Naive thymus-derived CD4-positive, alpha-beta T cell (primary cell): ENCODE results near the gene FNDC3B. TPM values are rescaled to one million over a fixed set of nuclear protein-coding genes. Genes with fewer than 3 reads are reported as not detected.

Experiments
- ATAC-seq: fragments of 150-1000 bp; cut with Tn5 transposase; 2 replicates; pipeline ENCODE4 v1.10.0; 2021; ENCODE audit warnings: mild to moderate bottlenecking, moderate library complexity
- CTCF ChIA-PET: fragments of 350-600 bp; sonication (Branson Sonifier 250); formaldehyde crosslinking; loops from one replicate; lab custom pipeline; 2021; ENCODE audit warnings: antibody characterized with exemption; lab: Charles Lee
- POLR2A ChIA-PET: fragments of 350-600 bp; sonication (Branson Sonifier 250); formaldehyde crosslinking; loops from one replicate; lab custom pipeline; 2021; ENCODE audit warnings: antibody characterized with exemption, inconsistent platforms; lab: Charles Lee
- DNase-seq, 9 donors: peaks; one replicate each; pipeline versions ENCODE4 v3.0.0 to v3.0.0-alpha.2; 2020 to 2022; ENCODE audit warnings: mixed read lengths in 1 of 9
- H3K27ac ChIP-seq: one replicate; pipeline ENCODE4 v1.7.0; 2013; ENCODE audit warnings: mild to moderate bottlenecking, low read depth, low read length, moderate library complexity
- H3K27me3 ChIP-seq, 2 donors: one replicate each; pipeline ENCODE4 v1.7.0; 2013; ENCODE audit warnings: low read length in 2 of 2, mild to moderate bottlenecking in 2 of 2, moderate library complexity in 2 of 2; ENCODE audit not compliant: control insufficient read depth in 2 of 2, insufficient read depth in 2 of 2
- H3K36me3 ChIP-seq, 3 experiments: 1 replicate in 2 of 3; 2 replicates in 1 of 3; pipeline ENCODE4 v1.7.0; 2013; ENCODE audit warnings: low read length in 3 of 3, mild to moderate bottlenecking in 3 of 3, moderate library complexity in 1 of 3; ENCODE audit not compliant: insufficient read depth in 3 of 3, control insufficient read depth in 2 of 3
- H3K4me1 ChIP-seq, 2 donors: one replicate each; pipeline ENCODE4 v1.7.0; 2013; ENCODE audit warnings: low read length in 2 of 2, mild to moderate bottlenecking in 2 of 2, moderate library complexity in 1 of 2; ENCODE audit not compliant: control insufficient read depth in 2 of 2, insufficient read depth in 2 of 2
- H3K4me3 ChIP-seq: 2 replicates; pipeline ENCODE4 v1.7.0; 2013; ENCODE audit warnings: mild to moderate bottlenecking, low read length
- H3K9me3 ChIP-seq, 3 experiments: 1 replicate in 2 of 3; 2 replicates in 1 of 3; pipeline ENCODE4 v1.7.0; 2013; ENCODE audit warnings: low read length in 3 of 3; ENCODE audit not compliant: control insufficient read depth in 2 of 3
- H3K27ac Mint-ChIP-seq, 9 donors: one replicate each; pipeline ENCODE4 v1.8.0; 2020 to 2022; ENCODE audit warnings: mixed read lengths in 9 of 9, mild to moderate bottlenecking in 8 of 9, moderate library complexity in 5 of 9, inconsistent platforms in 2 of 9
- H3K27me3 Mint-ChIP-seq, 5 donors: one replicate each; pipeline ENCODE4 v1.8.0; 2021 to 2022; ENCODE audit warnings: mixed read lengths in 5 of 5, mild to moderate bottlenecking in 1 of 5
- H3K36me3 Mint-ChIP-seq, 5 donors: one replicate each; pipeline ENCODE4 v1.8.0; 2020 to 2022; ENCODE audit warnings: mixed read lengths in 5 of 5, mild to moderate bottlenecking in 3 of 5, inconsistent platforms in 1 of 5
- H3K4me1 Mint-ChIP-seq, 7 donors: one replicate each; pipeline ENCODE4 v1.8.0; 2020 to 2022; ENCODE audit warnings: mixed read lengths in 7 of 7, mild to moderate bottlenecking in 3 of 7, inconsistent platforms in 1 of 7
- H3K4me3 Mint-ChIP-seq, 10 donors: one replicate each; pipeline ENCODE4 v1.8.0; 2020 to 2022; ENCODE audit warnings: mild to moderate bottlenecking in 10 of 10, mixed read lengths in 10 of 10, moderate library complexity in 6 of 10, inconsistent platforms in 2 of 10
- H3K9me3 Mint-ChIP-seq, 11 donors: one replicate each; pipeline ENCODE4 v1.8.0; 2020 to 2022; ENCODE audit warnings: mixed read lengths in 11 of 11, mild to moderate bottlenecking in 4 of 11, inconsistent platforms in 1 of 11, moderate library complexity in 1 of 11
- intact Hi-C, 2 donors: fragments of 100-400 bp; cut with micrococcal nuclease; formaldehyde crosslinking; loops; one replicate each; pipeline ENCODE4 v1.15.1; 2023
- polyA plus RNA-seq, 2 donors: library from polyadenylated mRNA; unstranded; fragments of 300-500 nt; fragmentation: Illumina TruSeq; gene quantifications; one replicate each; pipeline ENCODE4 v1.2.3, GENCODE V29; 2021
- total RNA-seq, 6 experiments: library from RNA in 5 of 6; stranded (reverse) in 5 of 6; gene quantifications; 1 replicate in 5 of 6; 2 replicates in 1 of 6; pipeline ENCODE4 v1.2.3 and lab custom pipeline; 2021 to 2026

Gene FNDC3B
- total and polyA plus RNA-seq, 7 experiments from 2014 or later = 8.6 to 78.6 (median 25.6) TPM

GRCh38 chr3:172067837-172068440 lies 28.6 kb downstream of the FNDC3B start:
- H3K4me1 ChIP-seq = peaks cover 0 to 17% of the 10 kb centered on the region in 2 donors
- POLR2A ChIA-PET = no interaction called here
- peaks cover 0 to 6% (median 0%) of the 10 kb centered on the region in 11 donors for H3K9me3 Mint-ChIP-seq

DNA sequence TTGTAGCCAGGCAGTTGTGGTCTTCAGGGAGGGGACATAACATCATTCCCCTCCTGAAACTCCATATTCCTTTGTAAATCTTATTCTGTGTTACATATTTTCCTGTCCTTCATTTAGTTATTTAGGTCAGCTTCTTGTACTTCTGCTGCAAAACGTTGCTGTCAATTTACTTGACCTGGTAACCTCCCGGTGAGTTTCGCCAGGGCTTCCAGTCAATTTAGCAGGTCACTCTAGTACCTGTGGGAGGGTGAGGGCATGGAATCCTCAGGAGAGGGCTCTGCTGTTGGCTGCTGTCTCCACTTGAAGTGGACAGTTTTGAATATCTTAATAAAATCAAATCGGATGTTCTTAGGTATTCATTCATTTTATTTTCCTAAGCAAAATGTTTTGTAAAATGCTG lies 29.6 kb downstream of the FNDC3B start:
- Mint-ChIP-seq H3K27me3 (no peaks in the 10 kb centered on the region), H3K27ac (no peak overlapping the region), H3K4me1 (peaks cover 15 to 50% (median 33%) of the 10 kb centered on the region in 7 donors), H3K9me3 (peaks cover 0 to 3% (median 0%) of the 10 kb centered on the region in 11 donors), H3K4me3 (no peak overlapping the region), H3K36me3 (peaks cover 0 to 22% (median 9%) of the 10 kb centered on the region in 5 donors)
- intact Hi-C loops = no loop called here
- DNase-seq (no peak), ATAC-seq (no peak)
- POLR2A ChIA-PET = no interaction called here
- no peaks in the 10 kb centered on the region for H3K36me3 ChIP-seq
- CTCF ChIA-PET = no interaction called here
- H3K4me3 ChIP-seq = no peak overlapping the region
- H3K9me3 ChIP-seq = no peaks in the 10 kb centered on the region
- no peaks in the 10 kb centered on the region for H3K27me3 ChIP-seq
- H3K27ac ChIP-seq = no peak overlapping the region
- peaks cover 0 to 17% of the 10 kb centered on the region in 2 donors for H3K4me1 ChIP-seq

More at GRCh38 chr3:172067837-172068440, 28.6 kb downstream of the FNDC3B start:
- H3K36me3 Mint-ChIP-seq = peaks cover 7 to 21% (median 9%) of the 10 kb centered on the region in 5 donors
- no peak overlapping the region for H3K4me3 ChIP-seq
- DNase-seq = no peak
- H3K27me3 Mint-ChIP-seq = no peaks in the 10 kb centered on the region
- H3K27me3 ChIP-seq = no peaks in the 10 kb centered on the region
- CTCF ChIA-PET = no interaction called here
- no peak overlapping the region for H3K27ac ChIP-seq
- no peaks in the 10 kb centered on the region for H3K9me3 ChIP-seq
- peaks cover 20 to 51% (median 38%) of the 10 kb centered on the region in 7 donors for H3K4me1 Mint-ChIP-seq
- peak overlapping the region in 5 of 10 donors; percentile 22 to 77 (median 45) for H3K4me3 Mint-ChIP-seq
- H3K27ac Mint-ChIP-seq = peak overlapping the region in 1 of 9 donors; percentile 37
- no peaks in the 10 kb centered on the region for H3K36me3 ChIP-seq
- intact Hi-C loops = loop anchor here in 1 of 2 donors (1.0 to 2.0 kb wide), 3 partner anchors 19 to 39 kb away; no protein-coding TSS in a partner anchor
- ATAC-seq = no peak

DNA sequence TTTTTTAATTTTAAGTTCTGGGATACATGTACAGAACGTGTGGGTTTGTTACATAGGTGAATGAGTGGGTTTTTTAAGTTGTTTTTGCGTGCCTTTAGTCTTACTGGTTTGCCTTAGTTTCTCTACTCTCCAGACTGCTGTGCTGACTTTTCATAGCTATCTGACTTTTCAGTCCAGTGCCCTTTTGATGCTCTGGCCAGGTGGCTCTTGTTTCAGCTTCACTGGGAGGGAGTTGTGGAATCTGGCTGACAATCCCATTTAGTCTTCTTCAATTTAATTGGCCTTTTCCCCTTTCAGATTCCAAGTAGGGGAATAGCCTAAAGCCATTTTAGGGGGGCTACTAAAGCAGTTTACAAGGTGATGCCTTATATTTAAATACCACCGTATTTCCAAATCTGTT lies 30.1 kb downstream of the FNDC3B start:
- Histone ChIP-seq H3K27ac (no peak overlapping the region), H3K27me3 (no peaks in the 10 kb centered on the region), H3K4me3 (no peak overlapping the region), H3K4me1 (peaks cover 0 to 17% of the 10 kb centered on the region in 2 donors), H3K36me3 (no peaks in the 10 kb centered on the region), H3K9me3 (no peaks in the 10 kb centered on the region)
- ChIA-PET CTCF (no interaction called here), POLR2A (no interaction called here)
- no peak for DNase-seq
- peaks cover 0 to 19% (median 9%) of the 10 kb centered on the region in 5 donors for H3K36me3 Mint-ChIP-seq
- no peak for ATAC-seq
- H3K9me3 Mint-ChIP-seq = no peaks in the 10 kb centered on the region
- no peak overlapping the region for H3K4me3 Mint-ChIP-seq
- no peak overlapping the region for H3K27ac Mint-ChIP-seq
- no peaks in the 10 kb centered on the region for H3K27me3 Mint-ChIP-seq
- intact Hi-C loops = no loop called here
- peaks cover 15 to 49% (median 32%) of the 10 kb centered on the region in 7 donors for H3K4me1 Mint-ChIP-seq

DNA sequence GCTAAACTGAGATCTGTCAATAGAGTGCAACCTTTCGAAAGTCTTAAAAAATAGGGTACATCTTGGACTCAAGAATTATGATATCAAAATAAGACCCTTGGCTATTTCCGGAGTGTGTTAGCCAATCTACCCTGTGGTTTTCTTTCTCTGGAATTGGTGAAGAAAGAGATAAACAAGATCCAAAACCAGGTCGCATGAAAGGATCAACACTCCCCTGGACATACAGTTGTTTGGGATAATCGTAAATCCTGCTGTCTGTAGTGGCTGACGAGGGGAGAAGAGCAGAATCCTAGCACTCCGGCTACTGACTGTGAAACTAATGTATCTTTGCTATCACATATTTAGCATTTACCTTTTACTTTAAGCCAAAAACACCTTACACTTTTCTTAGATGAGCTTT lies 30.9 kb downstream of the FNDC3B start:
- Mint-ChIP-seq H3K4me3 (no peak overlapping the region), H3K27ac (no peak overlapping the region), H3K27me3 (no peaks in the 10 kb centered on the region), H3K36me3 (peaks cover 0 to 16% (median 9%) of the 10 kb centered on the region in 5 donors), H3K9me3 (no peaks in the 10 kb centered on the region), H3K4me1 (peaks cover 15 to 44% (median 32%) of the 10 kb centered on the region in 7 donors)
- POLR2A ChIA-PET = interaction anchor here (1.2 kb wide), 1 partner anchor 17 kb away, joined by 3 read pairs; no protein-coding TSS in a partner anchor
- Histone ChIP-seq H3K4me3 (no peak overlapping the region), H3K36me3 (no peaks in the 10 kb centered on the region), H3K4me1 (peaks cover 0 to 17% of the 10 kb centered on the region in 2 donors), H3K27ac (no peak overlapping the region), H3K27me3 (no peaks in the 10 kb centered on the region), H3K9me3 (no peaks in the 10 kb centered on the region)
- CTCF ChIA-PET = interaction anchor here (0.6 kb wide), 1 partner anchor 58 kb away, joined by 4 read pairs; no protein-coding TSS in a partner anchor
- ATAC-seq (no peak), DNase-seq (no peak)
- intact Hi-C loops = loop anchor here in 1 of 2 donors (2.0 kb wide), 1 partner anchor 19 kb away; no protein-coding TSS in a partner anchor

GRCh38 chr3:172070802-172071201 lies 31.4 kb downstream of the FNDC3B start:
- POLR2A ChIA-PET = interaction anchor here (1.2 kb wide), 1 partner anchor 17 kb away, joined by 3 read pairs; no protein-coding TSS in a partner anchor
- no peak overlapping the region for H3K27ac Mint-ChIP-seq

GRCh38 chr3:172071780-172072330 lies 32.5 kb downstream of the FNDC3B start:
- H3K4me3 ChIP-seq = no peak overlapping the region
- POLR2A ChIA-PET = no interaction called here
- no peak overlapping the region for H3K27ac ChIP-seq
- DNase-seq (no peak), ATAC-seq (no peak)
- Mint-ChIP-seq H3K27ac (no peak overlapping the region), H3K4me3 (no peak overlapping the region), H3K9me3 (no peaks in the 10 kb centered on the region), H3K36me3 (peaks cover 0 to 20% (median 9%) of the 10 kb centered on the region in 5 donors), H3K27me3 (no peaks in the 10 kb centered on the region), H3K4me1 (peaks cover 4 to 28% (median 24%) of the 10 kb centered on the region in 7 donors)
- no peaks in the 10 kb centered on the region for H3K9me3 ChIP-seq
- CTCF ChIA-PET = no interaction called here
- H3K4me1 ChIP-seq = peaks cover 0 to 7% of the 10 kb centered on the region in 2 donors
- no peaks in the 10 kb centered on the region for H3K27me3 ChIP-seq
- no peaks in the 10 kb centered on the region for H3K36me3 ChIP-seq
- intact Hi-C loops = loop anchor here in 1 of 2 donors (2.0 kb wide), 1 partner anchor 17 kb away; no protein-coding TSS in a partner anchor

More at GRCh38 chr3:172070802-172071201, 31.4 kb downstream of the FNDC3B start:
- ATAC-seq = no peak
- intact Hi-C loops = loop anchor here in 1 of 2 donors (2.0 kb wide), 1 partner anchor 18 kb away; no protein-coding TSS in a partner anchor
- Mint-ChIP-seq H3K9me3 (no peaks in the 10 kb centered on the region), H3K4me1 (peaks cover 10 to 39% (median 30%) of the 10 kb centered on the region in 7 donors), H3K27me3 (no peaks in the 10 kb centered on the region), H3K36me3 (peaks cover 0 to 19% (median 9%) of the 10 kb centered on the region in 5 donors), H3K4me3 (no peak overlapping the region)
- Histone ChIP-seq H3K9me3 (no peaks in the 10 kb centered on the region), H3K4me1 (peaks cover 0 to 17% of the 10 kb centered on the region in 2 donors), H3K27ac (no peak overlapping the region), H3K36me3 (no peaks in the 10 kb centered on the region), H3K4me3 (no peak overlapping the region), H3K27me3 (no peaks in the 10 kb centered on the region)
- CTCF ChIA-PET = interaction anchor here (0.6 kb wide), 1 partner anchor 57 kb away, joined by 4 read pairs; no protein-coding TSS in a partner anchor
- DNase-seq = no peak
